Measurements from ENCODE around the gene FAM185A. TPM values are rescaled to one million over a fixed set of nuclear protein-coding genes. Genes with fewer than 3 reads are reported as not detected.

Gene FAM185A
- polyA plus RNA-seq, 1 of the 3 experiments (the other 2 are of a cell fraction), result 12.8 TPM

- WGBS (ENCODE audit: low lambda C conversion rate), result 32% methylated on average over 4 of the region's 4 CpGs
- no peak for DNase-seq
- H3F3A ChIP-seq (replicated peaks; ENCODE audit: insufficient read depth), result no peaks in the 10 kb centered on the region
- no peak overlapping the region for H3K4me3 ChIP-seq (ENCODE audit: low read depth in 2 of 2, low read length in 1 of 2)
- H3K9me3 ChIP-seq, result no peaks in the 10 kb centered on the region
- no peaks in the 10 kb centered on the region for H3K79me2 ChIP-seq (ENCODE audit: insufficient read depth)
- ChIA-PET CTCF (interaction anchor here (0.7 kb wide), 1 partner anchor 212 kb away, joined by 3 read pairs; no protein-coding TSS in a partner anchor), POLR2A (no interaction called here)
- no peaks in the 10 kb centered on the region for H3K9me2 ChIP-seq
- no peaks in the 10 kb centered on the region for H3K27me3 ChIP-seq (ENCODE audit: insufficient read depth)
- 0 out of 4 replicates have a peak overlapping the region, but pooled peaks of 1 of the 2 experiments have one; percentile 14 for H3K27ac ChIP-seq (ENCODE audit: low read depth in 2 of 2, low read length in 1 of 2)
- peaks cover 0 to 3% of the 10 kb centered on the region in 2 experiments; a peak in 1 of 4 replicates for H3K4me1 ChIP-seq (ENCODE audit: control insufficient read depth in 1 of 2, insufficient read depth in 2 of 2, low read depth in 1 of 2, low read length in 1 of 2)
- H3K36me3 ChIP-seq (replicated peaks in 1 of 2; ENCODE audit: control insufficient read depth in 1 of 2, insufficient read depth in 2 of 2, low read length in 1 of 2), result peaks cover 2 to 11% of the 10 kb centered on the region in 2 experiments
- H4K20me1 ChIP-seq (ENCODE audit: insufficient read depth), result no peaks in the 10 kb centered on the region
- no peak overlapping the region for H3K9ac ChIP-seq
- no peak overlapping the region for H2AFZ ChIP-seq (ENCODE audit: low read depth)
- H3K4me2 ChIP-seq, result no peak overlapping the region
- TF ChIP-seq REST (IDR thresholded peaks at IDR 0.05; ENCODE audit: low read depth, low read length), result no peak
- TF ChIP-seq JUND (IDR thresholded peaks at IDR 0.05), result peak; percentile 55
- no peak for TF ChIP-seq TAF1 (IDR thresholded peaks at IDR 0.05; ENCODE audit: borderline replicate concordance, low read depth, low read length)
- TF ChIP-seq RAD21 (IDR thresholded peaks at IDR 0.05; ENCODE audit: low read length), result no peak
- no peak for TF ChIP-seq FOXM1 (IDR thresholded peaks at IDR 0.05; ENCODE audit: low read depth)
- peak; percentile 63 for TF ChIP-seq PBX3 (IDR thresholded peaks at IDR 0.05)
- TF ChIP-seq TCF12 (IDR thresholded peaks at IDR 0.05), result peak; percentile 78
- no peak for TF ChIP-seq SMC3 (IDR thresholded peaks at IDR 0.05; ENCODE audit: low read depth, low read length)
- no peak for TF ChIP-seq NRF1 (IDR thresholded peaks at IDR 0.05; ENCODE audit: low read depth, low read length)
- no peak for TF ChIP-seq SIN3A (IDR thresholded peaks at IDR 0.05; ENCODE audit: borderline replicate concordance, low read depth, low read length)
- TF ChIP-seq MAX (IDR thresholded peaks at IDR 0.05; ENCODE audit: low read depth), result 0 out of 2 replicates have a peak, but pooled peaks have one; percentile 25
- 0 out of 2 replicates have a peak, but pooled peaks have one; percentile 12 for TF ChIP-seq MEF2A (IDR thresholded peaks at IDR 0.05; ENCODE audit: borderline replicate concordance, low read depth)
- TF ChIP-seq FOSL2 (IDR thresholded peaks at IDR 0.05; ENCODE audit: borderline replicate concordance, low read depth), result peak; percentile 72; the same call in 1 of the 2 replicates
- peak; percentile 30; the same call in 1 of the 2 replicates for TF ChIP-seq TEAD4 (IDR thresholded peaks at IDR 0.05; ENCODE audit: borderline replicate concordance, insufficient read depth)
- TF ChIP-seq EP300 (IDR thresholded peaks at IDR 0.05; ENCODE audit: borderline replicate concordance in 1 of 2, low read depth in 1 of 2, low read length in 1 of 2), result peak in 1 of 2 experiments; percentile 66; a peak in 1 of 4 replicates
- TF ChIP-seq NFIC (IDR thresholded peaks at IDR 0.05; ENCODE audit: borderline replicate concordance), result peak; percentile 24; the same call in 1 of the 2 replicates
- no peak for TF ChIP-seq MXI1 (IDR thresholded peaks at IDR 0.05; ENCODE audit: low read depth, low read length)
- no peak; the same call in 1 of the 2 replicates for TF ChIP-seq POLR2AphosphoS5 (IDR thresholded peaks at IDR 0.05; ENCODE audit: low read depth, low read length)
- no peak for TF ChIP-seq USF1 (IDR thresholded peaks at IDR 0.05; ENCODE audit: borderline replicate concordance, low read depth)
- peak; percentile 59; the same call in 1 of the 2 replicates for TF ChIP-seq RXRA (IDR thresholded peaks at IDR 0.05; ENCODE audit: borderline replicate concordance, low read depth)
- TF ChIP-seq RFX5 (IDR thresholded peaks at IDR 0.05; ENCODE audit: low read length), result no peak
- TF ChIP-seq ZBTB33 (IDR thresholded peaks at IDR 0.05; ENCODE audit: borderline replicate concordance, low read depth), result no peak
- TF ChIP-seq IRF3 (IDR thresholded peaks at IDR 0.05; ENCODE audit: low read depth, low read length), result no peak
- TF ChIP-seq GABPA (IDR thresholded peaks at IDR 0.05; ENCODE audit: low read depth), result no peak
- TF ChIP-seq EZH2phosphoT487 (IDR thresholded peaks at IDR 0.05; ENCODE audit: borderline replicate concordance, low read depth), result no peak
- TF ChIP-seq RCOR1 (IDR thresholded peaks at IDR 0.05; ENCODE audit: low read length), result no peak
Measured at GRCh38 chr7:102814025-102814471, 65.2 kb downstream of the FAM185A start.

Measured in SK-N-SH (cell line).